ENCODE results near the gene C9orf85.
"Not testable (repeated sequence)": the region's sequence is repeated elsewhere in the genome, so short reads cannot be mapped to it uniquely, and the experiment has no call there.

Gene C9orf85

GRCh38 chr9:71937898-71938297 lies 26.5 kb downstream of the C9orf85 start:
- no peaks in the 10 kb centered on the region for H3K36me3 ChIP-seq (replicated peaks)

GRCh38 chr9:71941060-71941568 lies 29.7 kb downstream of the C9orf85 start:
- DNase-seq (ENCODE audit: low spot score in 2 of 2): no peak
- Histone ChIP-seq H3K4me1 (peaks cover 26% of the 10 kb centered on the region), H3K36me3 (replicated peaks) (no peaks in the 10 kb centered on the region), H3K27me3 (ENCODE audit: low read depth) (no peaks in the 10 kb centered on the region), H3K9me3 (no peaks in the 10 kb centered on the region), H3K4me3 (no peak overlapping the region)
- in situ Hi-C loops (cut with MboI; ENCODE audit: low sequenced_read_pairs): no loop called here

More at GRCh38 chr9:71937898-71938297, 26.5 kb downstream of the C9orf85 start:
- no peaks in the 10 kb centered on the region for H3K27me3 ChIP-seq (ENCODE audit: low read depth)
- H3K4me3 ChIP-seq: no peak overlapping the region
- H3K4me1 ChIP-seq: peaks cover 6% of the 10 kb centered on the region
- in situ Hi-C loops (cut with MboI; ENCODE audit: low sequenced_read_pairs): no loop called here
- no peak for DNase-seq (ENCODE audit: low spot score in 2 of 2)
- no peaks in the 10 kb centered on the region for H3K9me3 ChIP-seq

GRCh38 chr9:71941998-71942567 lies 30.6 kb downstream of the C9orf85 start:
- Histone ChIP-seq H3K9me3 (no peaks in the 10 kb centered on the region), H3K4me1 (peaks cover 33% of the 10 kb centered on the region), H3K4me3 (no peak overlapping the region), H3K27me3 (ENCODE audit: low read depth) (no peaks in the 10 kb centered on the region), H3K36me3 (replicated peaks) (no peaks in the 10 kb centered on the region)
- in situ Hi-C loops (cut with MboI; ENCODE audit: low sequenced_read_pairs): no loop called here
- no peak for DNase-seq (ENCODE audit: low spot score in 2 of 2)

GRCh38 chr9:71944754-71945375 lies 33.4 kb downstream of the C9orf85 start:
- H3K9me3 ChIP-seq: no peaks in the 10 kb centered on the region
- no peak overlapping the region for H3K4me3 ChIP-seq
- 0 out of 2 replicates have a peak, but pooled peaks cover 3% of the 10 kb centered on the region for H3K36me3 ChIP-seq (replicated peaks)
- in situ Hi-C loops (cut with MboI; ENCODE audit: low sequenced_read_pairs): no loop called here
- peaks cover 41% of the 10 kb centered on the region for H3K4me1 ChIP-seq
- H3K27me3 ChIP-seq (ENCODE audit: low read depth): no peaks in the 10 kb centered on the region
- no peak for DNase-seq (ENCODE audit: low spot score in 2 of 2)

- DNase-seq (ENCODE audit: low spot score in 2 of 2); in situ Hi-C loops (cut with MboI; ENCODE audit: low sequenced_read_pairs): not testable (repeated sequence)
Observed at GRCh38 chr9:71954652-71955051, 43.2 kb downstream of the C9orf85 start.

GRCh38 chr9:71955300-71955915 lies 44.0 kb downstream of the C9orf85 start:
- DNase-seq (ENCODE audit: low spot score in 2 of 2): no peak
- no peaks in the 10 kb centered on the region for H3K27me3 ChIP-seq (ENCODE audit: low read depth)
- in situ Hi-C loops (cut with MboI; ENCODE audit: low sequenced_read_pairs): no loop called here
- no peaks in the 10 kb centered on the region for H3K9me3 ChIP-seq
- H3K36me3 ChIP-seq (replicated peaks): no peaks in the 10 kb centered on the region
- H3K4me3 ChIP-seq: no peak overlapping the region
- H3K4me1 ChIP-seq: peaks cover 15% of the 10 kb centered on the region

More at GRCh38 chr9:71954652-71955051, 43.2 kb downstream of the C9orf85 start:
- not testable (repeated sequence) for H3K36me3 ChIP-seq (replicated peaks); H3K4me3 ChIP-seq; H3K9me3 ChIP-seq; H3K27me3 ChIP-seq (ENCODE audit: low read depth)
- peaks cover 16% of the 10 kb centered on the region for H3K4me1 ChIP-seq

- no peaks in the 10 kb centered on the region for H3K9me3 ChIP-seq
- in situ Hi-C loops (cut with MboI; ENCODE audit: low sequenced_read_pairs): no loop called here
- no peaks in the 10 kb centered on the region for H3K27me3 ChIP-seq (ENCODE audit: low read depth)
- H3K4me3 ChIP-seq: no peak overlapping the region
- no peaks in the 10 kb centered on the region for H3K4me1 ChIP-seq
- DNase-seq (ENCODE audit: low spot score in 2 of 2): no peak
- H3K36me3 ChIP-seq (replicated peaks): no peaks in the 10 kb centered on the region
Observed at GRCh38 chr9:71962328-71962727, 50.9 kb downstream of the C9orf85 start.

GRCh38 chr9:71963471-71963996 lies 52.1 kb downstream of the C9orf85 start:
- H3K9me3 ChIP-seq; H3K27me3 ChIP-seq (ENCODE audit: low read depth); in situ Hi-C loops (cut with MboI; ENCODE audit: low sequenced_read_pairs); H3K36me3 ChIP-seq (replicated peaks); H3K4me1 ChIP-seq; DNase-seq (ENCODE audit: low spot score in 2 of 2); H3K4me3 ChIP-seq: not testable (repeated sequence)

- Histone ChIP-seq H3K36me3 (replicated peaks) (no peaks in the 10 kb centered on the region), H3K4me3 (no peak overlapping the region), H3K4me1 (no peaks in the 10 kb centered on the region), H3K9me3 (0 out of 2 replicates have a peak, but pooled peaks cover 2% of the 10 kb centered on the region), H3K27me3 (ENCODE audit: low read depth) (no peaks in the 10 kb centered on the region)
- in situ Hi-C loops (cut with MboI; ENCODE audit: low sequenced_read_pairs): no loop called here
- no peak for DNase-seq (ENCODE audit: low spot score in 2 of 2)
Observed at GRCh38 chr9:71965403-71965802, 54.0 kb downstream of the C9orf85 start.

GRCh38 chr9:71966601-71967000 lies 55.2 kb downstream of the C9orf85 start:
- in situ Hi-C loops (cut with MboI; ENCODE audit: low sequenced_read_pairs): no loop called here
- no peak overlapping the region for H3K4me3 ChIP-seq
- H3K4me1 ChIP-seq: no peaks in the 10 kb centered on the region
- DNase-seq (ENCODE audit: low spot score in 2 of 2): no peak
- no peaks in the 10 kb centered on the region for H3K27me3 ChIP-seq (ENCODE audit: low read depth)
- no peaks in the 10 kb centered on the region for H3K36me3 ChIP-seq (replicated peaks)
- 0 out of 2 replicates have a peak, but pooled peaks cover 2% of the 10 kb centered on the region for H3K9me3 ChIP-seq

GRCh38 chr9:71968541-71969090 lies 57.2 kb downstream of the C9orf85 start:
- H3K27me3 ChIP-seq (ENCODE audit: low read depth): no peaks in the 10 kb centered on the region
- no peaks in the 10 kb centered on the region for H3K36me3 ChIP-seq (replicated peaks)
- no peak for DNase-seq (ENCODE audit: low spot score in 2 of 2)
- in situ Hi-C loops (cut with MboI; ENCODE audit: low sequenced_read_pairs): no loop called here
- no peaks in the 10 kb centered on the region for H3K4me1 ChIP-seq
- no peak overlapping the region for H3K4me3 ChIP-seq
- 0 out of 2 replicates have a peak, but pooled peaks cover 2% of the 10 kb centered on the region for H3K9me3 ChIP-seq

- Histone ChIP-seq H3K27me3 (ENCODE audit: low read depth) (no peaks in the 10 kb centered on the region), H3K4me1 (no peaks in the 10 kb centered on the region; the same call in 1 of the 2 replicates), H3K9me3 (no peaks in the 10 kb centered on the region), H3K36me3 (replicated peaks) (no peaks in the 10 kb centered on the region), H3K4me3 (no peak overlapping the region)
- in situ Hi-C loops (cut with MboI; ENCODE audit: low sequenced_read_pairs): no loop called here
- DNase-seq (ENCODE audit: low spot score in 2 of 2): peak in 1 of 2 experiments; percentile 8
Observed at GRCh38 chr9:71975833-71976232, 64.4 kb downstream of the C9orf85 start.

- H3K27me3 ChIP-seq (ENCODE audit: low read depth): no peaks in the 10 kb centered on the region
- DNase-seq (ENCODE audit: low spot score in 2 of 2): no peak
- H3K4me1 ChIP-seq: peaks cover 4% of the 10 kb centered on the region
- no peak overlapping the region for H3K4me3 ChIP-seq
- in situ Hi-C loops (cut with MboI; ENCODE audit: low sequenced_read_pairs): no loop called here
- H3K36me3 ChIP-seq (replicated peaks): no peaks in the 10 kb centered on the region
- no peaks in the 10 kb centered on the region for H3K9me3 ChIP-seq
Observed at GRCh38 chr9:71977003-71977402, 65.6 kb downstream of the C9orf85 start.

Data from HAP-1 (cell line).